HCT116 (cell line): ENCODE results near the gene LSM10. TPM values are rescaled to one million over a fixed set of nuclear protein-coding genes. Genes with fewer than 3 reads are reported as not detected.
A peak's percentile ranks its signal among the peaks of the same experiment; 100 is the strongest.

ENCODE experiments used
- ATAC-seq: fragments of 200-7000 bp; cut with Tn5 transposase; 2 replicates; pipeline ENCODE4 v1.9.1; 2020; ENCODE audit warnings: mild to moderate bottlenecking, moderate library complexity
- BruUV-seq: library from RNA; stranded (reverse); fragments of 400-500 nt; replicated peaks from 2 replicates; lab custom pipeline; 2021; lab: Mats Ljungman, UMichigan
- CTCF ChIA-PET: fragments of 300-600 bp; sonication (Branson Sonifier 250); formaldehyde crosslinking; loops from one replicate; lab custom pipeline; 2021; ENCODE audit warnings: antibody characterized with exemption; lab: Charles Lee
- POLR2A ChIA-PET: fragments of 300-600, 350-600 bp; sonication (Branson Sonifier 250); formaldehyde crosslinking; loops from one replicate; lab custom pipeline; 2021; ENCODE audit warnings: antibody characterized with exemption; lab: Charles Lee
- RAD21 ChIA-PET, 2 experiments: fragments of 300-600 bp; sonication (Branson Sonifier 250); formaldehyde crosslinking; loops; one replicate each; lab custom pipeline; 2023; ENCODE audit warnings: low total read pairs in 2 of 2; ENCODE audit not compliant: uncharacterized antibody in 2 of 2, unreplicated experiment in 2 of 2, low non-redundant PET in 1 of 2; lab: Charles Lee
- DNase-seq: peaks from one replicate; pipeline ENCODE4 v3.0.0-alpha.2; 2010; ENCODE audit warnings: low read depth, low spot score
- H2AFZ ChIP-seq: fragments of 200-600 bp; shearing (Covaris generic), sonication (generic); 2 replicates; pipeline ENCODE4 v1.6.1; 2017; ENCODE audit warnings: low read depth, mixed run types, mixed read lengths, antibody characterized with exemption, low read length; ENCODE audit not compliant: poor library complexity, severe bottlenecking
- H3K27ac ChIP-seq: 2 replicates; pipeline ENCODE4 v1.5.1; 2012; ENCODE audit warnings: low read depth, low read length
- H3K27me3 ChIP-seq: fragments of 200-600 bp; sonication (generic); 2 replicates; pipeline ENCODE4 v1.6.1; 2016; ENCODE audit warnings: mixed run types, low read length, mixed read lengths; ENCODE audit not compliant: insufficient read depth
- H3K36me3 ChIP-seq, 2 experiments: fragments of 200-500 bp in 1 of 2; fragments of 200-600 bp in 1 of 2; sonication (Bioruptor generic) in 1 of 2; sonication (generic) in 1 of 2; 2 replicates each; pipeline versions ENCODE4 v1.5.1 to v1.6.1; 2014 to 2016; ENCODE audit warnings: low read length in 2 of 2, inconsistent platforms in 1 of 2, mixed read lengths in 1 of 2, mixed run types in 1 of 2; ENCODE audit not compliant: insufficient read depth in 2 of 2, control insufficient read depth in 1 of 2
- H3K4me1 ChIP-seq, 2 experiments: fragments of 200-600 bp in 1 of 2; sonication (generic) in 1 of 2; 2 replicates each; pipeline versions ENCODE4 v1.5.1 to v1.6.1; 2012 to 2017; ENCODE audit warnings: low read length in 2 of 2, inconsistent platforms in 1 of 2, mild to moderate bottlenecking in 1 of 2, mixed read lengths in 1 of 2, mixed run types in 1 of 2, moderate library complexity in 1 of 2; ENCODE audit not compliant: insufficient read depth in 2 of 2, control insufficient read depth in 1 of 2
- H3K4me2 ChIP-seq: fragments of 200-600 bp; sonication (generic); 2 replicates; pipeline ENCODE4 v1.6.1; 2017; ENCODE audit warnings: mixed run types, low read length, mixed read lengths
- H3K4me3 ChIP-seq, 2 experiments: fragments of 200-600 bp in 1 of 2; sonication (generic) in 1 of 2; replicated peaks in 1 of 2; 2 replicates each; pipeline ENCODE4 v1.5.1; 2011 to 2016; ENCODE audit warnings: low read length in 2 of 2, control low read depth in 1 of 2, low read depth in 1 of 2, mild to moderate bottlenecking in 1 of 2, mixed read lengths in 1 of 2, mixed run types in 1 of 2
- H3K79me2 ChIP-seq: fragments of 200-600 bp; sonication (generic); 2 replicates; pipeline ENCODE4 v1.6.1; 2017; ENCODE audit warnings: mild to moderate bottlenecking, mixed run types, low read length, moderate library complexity, mixed read lengths; ENCODE audit not compliant: insufficient read depth
- H3K9ac ChIP-seq: fragments of 200-600 bp; sonication (generic); 2 replicates; pipeline ENCODE4 v1.6.1; 2016; ENCODE audit warnings: low read length, mixed read lengths
- H3K9me2 ChIP-seq: fragments of 200-600 bp; sonication (generic), shearing (Covaris generic); 2 replicates; pipeline ENCODE4 v1.6.1; 2017; ENCODE audit warnings: mixed run types, mild to moderate bottlenecking, moderate library complexity; ENCODE audit not compliant: insufficient read depth
- H3K9me3 ChIP-seq, 2 experiments: fragments of 200-500 bp in 1 of 2; fragments of 200-600 bp in 1 of 2; sonication (Bioruptor generic) in 1 of 2; sonication (generic) in 1 of 2; 2 replicates each; pipeline ENCODE4 v1.6.1; 2014 to 2017; ENCODE audit warnings: low read length in 2 of 2, mixed read lengths in 2 of 2, inconsistent platforms in 1 of 2, low read depth in 1 of 2, mild to moderate bottlenecking in 1 of 2, mixed run types in 1 of 2, moderate library complexity in 1 of 2; ENCODE audit not compliant: control insufficient read depth in 1 of 2, insufficient read depth in 1 of 2
- H4K20me1 ChIP-seq: fragments of 200-600 bp; sonication (generic), shearing (Covaris generic); 2 replicates; pipeline ENCODE4 v1.6.1; 2017; ENCODE audit warnings: mixed run types, mild to moderate bottlenecking, moderate library complexity; ENCODE audit not compliant: insufficient read depth
- ATF3 ChIP-seq: IDR thresholded peaks from 2 replicates; pipeline ENCODE4 v1.6.1; 2012
- CBX3 ChIP-seq: IDR thresholded peaks from 2 replicates; pipeline ENCODE4 v1.6.1; 2012; ENCODE audit warnings: low read depth
- CEBPB ChIP-seq: IDR thresholded peaks from 2 replicates; pipeline ENCODE4 v1.6.1; 2012; ENCODE audit warnings: low read depth
- CTCF ChIP-seq, 3 experiments: fragments of 200-600 bp in 1 of 3; sonication (generic) in 1 of 3; IDR thresholded peaks in 2 of 3; conservative IDR thresholded peaks in 1 of 3; 2 replicates each; pipeline ENCODE4 v1.5.1; 2012 to 2017; ENCODE audit warnings: low read depth in 2 of 3, low read length in 2 of 3, antibody characterized with exemption in 1 of 3, borderline replicate concordance in 1 of 3, control low read depth in 1 of 3, mild to moderate bottlenecking in 1 of 3, mixed read lengths in 1 of 3, mixed run types in 1 of 3, moderate library complexity in 1 of 3; ENCODE audit not compliant: insufficient read depth in 1 of 3
- ELF1 ChIP-seq: IDR thresholded peaks from 2 replicates; pipeline ENCODE4 v1.6.1; 2012; ENCODE audit warnings: low read depth, borderline replicate concordance
- EZH2phosphoT487 ChIP-seq: fragments of 200-600 bp; IDR thresholded peaks from 2 replicates; pipeline ENCODE4 v1.6.1; 2018; ENCODE audit warnings: antibody characterized with exemption, borderline replicate concordance
- FOSL1 ChIP-seq: IDR thresholded peaks from 2 replicates; pipeline ENCODE4 v1.6.1; 2012; ENCODE audit warnings: low read depth
- JUND ChIP-seq: IDR thresholded peaks from 2 replicates; pipeline ENCODE4 v1.6.1; 2012
- MAX ChIP-seq: IDR thresholded peaks from 2 replicates; pipeline ENCODE4 v1.6.1; 2012
- POLR2A ChIP-seq: IDR thresholded peaks from 2 replicates; pipeline ENCODE4 v1.7.0; 2011; ENCODE audit warnings: borderline replicate concordance; ENCODE audit not compliant: insufficient read depth, insufficient read length; ENCODE audit errors: extremely low read depth
- POLR2AphosphoS5 ChIP-seq: IDR thresholded peaks from 2 replicates; pipeline ENCODE4 v1.6.1; 2011; ENCODE audit warnings: mild to moderate bottlenecking, low read depth, low read length, moderate library complexity
- RAD21 ChIP-seq: IDR thresholded peaks from 2 replicates; pipeline ENCODE4 v1.6.1; 2012; ENCODE audit warnings: low read depth, mild to moderate bottlenecking
- REST ChIP-seq: IDR thresholded peaks from 2 replicates; pipeline ENCODE4 v1.6.1; 2012; ENCODE audit warnings: low read depth
- SIN3A ChIP-seq: IDR thresholded peaks from 2 replicates; pipeline ENCODE4 v1.6.1; 2012; ENCODE audit warnings: low read depth
- SRF ChIP-seq: IDR thresholded peaks from 2 replicates; pipeline ENCODE4 v1.6.1; 2012; ENCODE audit warnings: low read depth
- TCF7L2 ChIP-seq: IDR thresholded peaks from 2 replicates; pipeline ENCODE4 v1.7.0; 2011; ENCODE audit warnings: borderline replicate concordance, inconsistent platforms; ENCODE audit not compliant: insufficient read depth, insufficient read length; ENCODE audit errors: extremely low read depth
- YY1 ChIP-seq: IDR thresholded peaks from 2 replicates; pipeline ENCODE4 v1.6.1; 2011; ENCODE audit warnings: low read length, low read depth, moderate library complexity, mild to moderate bottlenecking; ENCODE audit not compliant: insufficient replicate concordance; ENCODE audit errors: extremely low read depth
- ZBTB33 ChIP-seq: IDR thresholded peaks from 2 replicates; pipeline ENCODE4 v1.6.1; 2011; ENCODE audit warnings: mild to moderate bottlenecking, low read length, moderate library complexity; ENCODE audit not compliant: insufficient replicate concordance; ENCODE audit errors: extremely low read depth
- ZNF274 ChIP-seq: fragments of 200-500 bp; sonication (Bioruptor generic); IDR thresholded peaks from 2 replicates; pipeline ENCODE4 v1.6.1; 2014; ENCODE audit warnings: mild to moderate bottlenecking, low read depth, low read length, inconsistent platforms
- intact Hi-C: fragments of 100-400 bp; cut with micrococcal nuclease; formaldehyde crosslinking; loops from 2 replicates; pipeline ENCODE4 v1.10.0; 2022
- total RNA-seq: library from RNA; stranded (reverse); gene quantifications from one replicate; pipeline ENCODE4 v1.2.1, GENCODE V29; 2021; ENCODE audit not compliant: unreplicated experiment

Gene LSM10
- total RNA-seq, 1 experiment from 2014 or later = 49.5 TPM

GRCh38 chr1:36359911-36360550, 37.7 kb downstream of the LSM10 start:
- H3K9ac ChIP-seq = no peak overlapping the region
- H3K4me3 ChIP-seq = no peak overlapping the region
- H2AFZ ChIP-seq = no peak overlapping the region
- no peaks in the 10 kb centered on the region for H3K27me3 ChIP-seq
- no peaks in the 10 kb centered on the region for H4K20me1 ChIP-seq
- POLR2A ChIA-PET = no interaction called here
- RAD21 ChIA-PET = no interaction called here
- H3K36me3 ChIP-seq = peaks cover 11 to 14% of the 10 kb centered on the region in 2 experiments; a peak in 3 of 4 replicates
- H3K9me2 ChIP-seq = no peaks in the 10 kb centered on the region
- peaks cover under 1% of the 10 kb centered on the region; the same call in 1 of the 2 replicates for H3K79me2 ChIP-seq
- no peak overlapping the region for H3K4me2 ChIP-seq
- TF ChIP-seq REST = no peak
- no peak for TF ChIP-seq ZNF274
- no peak for TF ChIP-seq JUND
- TF ChIP-seq CEBPB = no peak
- TF ChIP-seq ATF3 = no peak
- no peak for TF ChIP-seq SRF
- no peak for TF ChIP-seq POLR2A
- TF ChIP-seq MAX = no peak
- TF ChIP-seq ELF1 = no peak
- TF ChIP-seq POLR2AphosphoS5 = no peak
- TF ChIP-seq YY1 = no peak
- no peak for TF ChIP-seq TCF7L2
- TF ChIP-seq CTCF (IDR thresholded peaks at IDR 0.05 in 2 of 3, conservative IDR thresholded peaks at IDR 0.05 in 1 of 3; ENCODE audit: borderline replicate concordance in 1 of 3, insufficient read depth in 1 of 3, low read depth in 2 of 3, low read length in 2 of 3) = no peak
- TF ChIP-seq FOSL1 = no peak
- TF ChIP-seq ZBTB33 = no peak
- TF ChIP-seq CBX3 = no peak
- TF ChIP-seq EZH2phosphoT487 = no peak
- TF ChIP-seq RAD21 = no peak
- TF ChIP-seq SIN3A = no peak
- DNase-seq (no peak), ATAC-seq (no peak)
- CTCF ChIA-PET = no interaction called here
- no peak overlapping the region for H3K27ac ChIP-seq
- peaks cover 0 to 4% of the 10 kb centered on the region in 2 experiments; a peak in 1 of 4 replicates for H3K4me1 ChIP-seq
- intact Hi-C loops = no loop called here
- H3K9me3 ChIP-seq = no peaks in the 10 kb centered on the region
- BruUV-seq = TSS peak; percentile 9
